K562 (cell line): ENCODE data around the gene ATG13. TPM values are rescaled to one million over a fixed set of nuclear protein-coding genes. Genes with fewer than 3 reads are reported as not detected.

Source experiments
- ATF7 ChIP-seq: fragments of 450-650 bp; IDR thresholded peaks from 2 replicates; pipeline ENCODE4 v1.7.1; 2014; ENCODE audit warnings: mild to moderate bottlenecking, moderate library complexity
- CBX5 ChIP-seq: IDR thresholded peaks from 2 replicates; pipeline ENCODE4 v1.6.1; 2014; ENCODE audit warnings: low read depth, borderline replicate concordance
- CHD2 ChIP-seq: IDR thresholded peaks from 2 replicates; pipeline ENCODE4 v1.6.1; 2011; ENCODE audit warnings: low read depth, low read length
- E2F4 ChIP-seq: sonication (generic); formaldehyde crosslinking; IDR thresholded peaks from 2 replicates; pipeline ENCODE4 v1.8.0; 2022; ENCODE audit warnings: mild to moderate bottlenecking, low read depth, missing genetic modification reagents
- ELK1 ChIP-seq: sonication (generic); formaldehyde crosslinking; IDR thresholded peaks from 2 replicates; pipeline ENCODE4 v1.8.1; 2022; ENCODE audit warnings: missing genetic modification reagents
- EP300 ChIP-seq: IDR thresholded peaks from 2 replicates; pipeline ENCODE4 v1.6.1; 2012; ENCODE audit warnings: low read length, improper control_type of control experiment
- EP400 ChIP-seq: fragments of 450-650 bp; IDR thresholded peaks from 2 replicates; pipeline ENCODE4 v1.6.1; 2017; ENCODE audit warnings: antibody characterized with exemption, mild to moderate bottlenecking, moderate library complexity
- FOXJ2 ChIP-seq: fragments of 200-800 bp; sonication (Bioruptor generic); IDR thresholded peaks from 2 replicates; pipeline ENCODE4 v1.6.1; 2016; ENCODE audit warnings: missing genetic modification characterization, missing compliant biosample characterization
- KLF1 ChIP-seq: fragments of 450-650 bp; IDR thresholded peaks from 2 replicates; pipeline ENCODE4 v1.6.1; 2016; ENCODE audit warnings: missing genetic modification characterization, missing compliant biosample characterization
- KLF13 ChIP-seq: fragments of 450-650 bp; IDR thresholded peaks from 2 replicates; pipeline ENCODE4 v1.6.1; 2016; ENCODE audit warnings: missing genetic modification characterization, low read depth, mild to moderate bottlenecking, missing compliant biosample characterization, moderate library complexity, borderline replicate concordance
- PHB ChIP-seq: fragments of 250-450 bp; sonication (Bioruptor Pico); IDR thresholded peaks from 2 replicates; pipeline ENCODE4 v1.5.0; 2021
- POLR2B ChIP-seq: fragments of 450-650 bp; IDR thresholded peaks from 2 replicates; pipeline ENCODE4 v1.6.1; 2018; ENCODE audit warnings: low read depth; ENCODE audit not compliant: partially characterized antibody
- PRMT5 ChIP-seq: sonication (generic); formaldehyde crosslinking; IDR thresholded peaks from 2 replicates; pipeline ENCODE4 v1.5.0; 2020; ENCODE audit warnings: missing genetic modification reagents
- PURB ChIP-seq: sonication (generic); formaldehyde crosslinking; IDR thresholded peaks from 2 replicates; pipeline ENCODE4 v1.9.0; 2021; ENCODE audit warnings: low read depth, mild to moderate bottlenecking, missing genetic modification reagents
- SMAD4 ChIP-seq: fragments of 250-450 bp; sonication (Bioruptor Pico); conservative IDR thresholded peaks from 2 replicates; pipeline ENCODE4 v1.8.0; 2021; ENCODE audit warnings: inconsistent platforms, mild to moderate bottlenecking, moderate library complexity
- TFAP4 ChIP-seq: sonication (generic); formaldehyde crosslinking; IDR thresholded peaks from 2 replicates; pipeline ENCODE4 v1.8.0; 2022; ENCODE audit warnings: missing genetic modification reagents, mild to moderate bottlenecking, moderate library complexity, borderline replicate concordance
- U2AF1 ChIP-seq: fragments of 200-400 bp; formaldehyde crosslinking; optimal IDR thresholded peaks from 2 replicates; pipeline ENCODE3; 2017; ENCODE audit warnings: mild to moderate bottlenecking, low read depth, low read length, moderate library complexity
- ZNF146 ChIP-seq: IDR thresholded peaks from one replicate; pipeline ENCODE4 v1.6.1; 2018; ENCODE audit warnings: missing compliant biosample characterization; ENCODE audit not compliant: unreplicated experiment
- ZNF583 ChIP-seq: fragments of 250-450 bp; sonication (Bioruptor Pico); IDR thresholded peaks from 2 replicates; pipeline ENCODE4 v1.4.0; 2020
- polyA plus RNA-seq, 8 experiments: library from polyadenylated mRNA; depleted of rRNA in 4 of 8; stranded (reverse) in 5 of 8; unstranded in 3 of 8; fragments of >200 nt; fragmentation: Nextera tagmentation in 2 of 8; fragmentation: Illumina TruSeq in 1 of 8; extraction: Ambion mirVana in 2 of 8; extraction: Trizol in 1 of 8; gene quantifications; 2 replicates each; pipeline versions ENCODE4 v1.2.1 to v1.2.3, GENCODE V29; 2011 to 2014; ENCODE audit warnings: inconsistent platforms in 1 of 8, missing spikeins in 1 of 8
- total RNA-seq, 7 experiments: library from RNA; depleted of rRNA in 6 of 7; stranded (reverse); fragments of >200 nt in 6 of 7; fragmentation: Illumina TruSeq in 2 of 7; extraction: Trizol in 2 of 7; gene quantifications; 2 replicates each; pipeline versions ENCODE4 v1.2.1 to v1.2.3, GENCODE V29; 2011 to 2021; ENCODE audit warnings: low replicate concordance in 1 of 7
- TF ChIP-seq, protein P1 (sequence below): fragments of 250-450 bp; sonication (Bioruptor Pico); IDR thresholded peaks from 2 replicates; pipeline ENCODE4 v1.4.0; 2020; ENCODE audit warnings: borderline replicate concordance
- TF ChIP-seq, protein P2 (sequence below): sonication (generic); formaldehyde crosslinking; IDR thresholded peaks from 2 replicates; pipeline ENCODE4 v1.5.0; 2020; ENCODE audit warnings: missing genetic modification reagents
- TF ChIP-seq, protein P3 (sequence below): sonication (generic); formaldehyde crosslinking; IDR thresholded peaks from 2 replicates; pipeline ENCODE4 v1.8.0; 2022; ENCODE audit warnings: mild to moderate bottlenecking, missing genetic modification reagents

The ATG13 gene
- total and polyA plus RNA-seq, 9 of the 15 experiments (the other 6 are each of a cell fraction or from before 2014, with no cell fraction given), result 13.1 to 61.5 (median 36.5) TPM

- TF ChIP-seq ZNF583 (CRISPR knock-in tag) (no peak), CHD2 (no peak; the same call in 1 of the 2 replicates), KLF13 (tag) (peak; percentile 96), E2F4 (CRISPR knock-in tag) (no peak), PRMT5 (CRISPR knock-in tag) (no peak), SMAD4 (CRISPR knock-in tag) (peak; percentile 73; the same call in 1 of the 2 replicates), EP400 (peak; percentile 94), PURB (no peak), PHB (no peak), FOXJ2 (tag) (no peak), POLR2B (peak; percentile 89), ATF7 (peak; percentile 90), ZNF146 (no peak), ELK1 (CRISPR knock-in tag) (peak; percentile 99), CBX5 (no peak), KLF1 (tag) (peak; percentile 99), U2AF1 (no peak), EP300 (peak; percentile 10; the same call in 1 of the 2 replicates), TFAP4 (CRISPR knock-in tag) (peak; percentile 87; the same call in 1 of the 2 replicates)
- TF ChIP-seq, protein P1, sequence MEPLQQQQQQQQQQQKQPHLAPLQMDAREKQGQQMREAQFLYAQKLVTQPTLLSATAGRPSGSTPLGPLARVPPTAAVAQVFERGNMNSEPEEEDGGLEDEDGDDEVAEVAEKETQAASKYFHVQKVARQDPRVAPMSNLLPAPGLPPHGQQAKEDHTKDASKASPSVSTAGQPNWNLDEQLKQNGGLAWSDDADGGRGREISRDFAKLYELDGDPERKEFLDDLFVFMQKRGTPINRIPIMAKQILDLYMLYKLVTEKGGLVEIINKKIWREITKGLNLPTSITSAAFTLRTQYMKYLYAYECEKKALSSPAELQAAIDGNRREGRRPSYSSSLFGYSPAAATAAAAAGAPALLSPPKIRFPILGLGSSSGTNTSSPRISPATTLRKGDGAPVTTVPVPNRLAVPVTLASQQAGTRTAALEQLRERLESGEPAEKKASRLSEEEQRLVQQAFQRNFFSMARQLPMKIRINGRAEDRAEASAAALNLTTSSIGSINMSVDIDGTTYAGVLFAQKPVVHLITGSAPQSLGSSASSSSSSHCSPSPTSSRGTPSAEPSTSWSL (CRISPR knock-in tag), result no peak; the same call in 1 of the 2 replicates
- TF ChIP-seq, protein P2, sequence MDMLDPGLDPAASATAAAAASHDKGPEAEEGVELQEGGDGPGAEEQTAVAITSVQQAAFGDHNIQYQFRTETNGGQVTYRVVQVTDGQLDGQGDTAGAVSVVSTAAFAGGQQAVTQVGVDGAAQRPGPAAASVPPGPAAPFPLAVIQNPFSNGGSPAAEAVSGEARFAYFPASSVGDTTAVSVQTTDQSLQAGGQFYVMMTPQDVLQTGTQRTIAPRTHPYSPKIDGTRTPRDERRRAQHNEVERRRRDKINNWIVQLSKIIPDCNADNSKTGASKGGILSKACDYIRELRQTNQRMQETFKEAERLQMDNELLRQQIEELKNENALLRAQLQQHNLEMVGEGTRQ (CRISPR knock-in tag), result no peak
- TF ChIP-seq, protein P3, sequence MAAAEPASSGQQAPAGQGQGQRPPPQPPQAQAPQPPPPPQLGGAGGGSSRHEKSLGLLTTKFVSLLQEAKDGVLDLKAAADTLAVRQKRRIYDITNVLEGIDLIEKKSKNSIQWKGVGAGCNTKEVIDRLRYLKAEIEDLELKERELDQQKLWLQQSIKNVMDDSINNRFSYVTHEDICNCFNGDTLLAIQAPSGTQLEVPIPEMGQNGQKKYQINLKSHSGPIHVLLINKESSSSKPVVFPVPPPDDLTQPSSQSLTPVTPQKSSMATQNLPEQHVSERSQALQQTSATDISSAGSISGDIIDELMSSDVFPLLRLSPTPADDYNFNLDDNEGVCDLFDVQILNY (CRISPR knock-in tag), result no peak
Measured at GRCh38 chr11:46700241-46701077, 83.1 kb downstream of the ATG13 start, which contains the start of the genes ARHGAP1 and ZNF408 (continued).
